HepG2 (cell line): ENCODE measurements around the gene GCLC. TPM values are rescaled to one million over a fixed set of nuclear protein-coding genes. Genes with fewer than 3 reads are reported as not detected.
A peak's percentile ranks its signal among the peaks of the same experiment; 100 is the strongest.

ENCODE experiments used
- GATAD2A ChIP-seq: IDR thresholded peaks from 2 replicates; pipeline ENCODE4 v1.6.1; 2016
- HNF1A ChIP-seq, 2 experiments: sonication (generic) in 1 of 2; formaldehyde crosslinking in 1 of 2; IDR thresholded peaks; 2 replicates each; pipeline versions ENCODE4 v1.4.0 to v1.6.1; 2016 to 2020; ENCODE audit warnings: borderline replicate concordance in 1 of 2, low read depth in 1 of 2, mild to moderate bottlenecking in 1 of 2, missing genetic modification reagents in 1 of 2
- SNAPC4 ChIP-seq: sonication (generic); formaldehyde crosslinking; IDR thresholded peaks from 2 replicates; pipeline ENCODE4 v1.4.0; 2020; ENCODE audit warnings: mild to moderate bottlenecking, missing genetic modification reagents
- polyA plus RNA-seq, 8 experiments: library from polyadenylated mRNA; depleted of rRNA in 3 of 8; stranded (reverse) in 7 of 8; unstranded in 1 of 8; fragments of >200 nt; fragmentation: Illumina TruSeq in 4 of 8; extraction: Trizol in 4 of 8; gene quantifications; 2 replicates each; pipeline versions ENCODE4 v1.2.1 to v1.2.3, GENCODE V29; 2011 to 2016; ENCODE audit warnings: low read depth in 4 of 8, missing spikeins in 1 of 8, mixed read lengths in 1 of 8; ENCODE audit not compliant: insufficient read depth in 1 of 8
- total RNA-seq, 5 experiments: library from RNA; depleted of rRNA; stranded (reverse); fragments of >200 nt; fragmentation: Illumina TruSeq; extraction: Trizol; gene quantifications; 2 replicates each; pipeline ENCODE4 v1.2.3, GENCODE V29; 2016; ENCODE audit warnings: low read depth in 1 of 5

The GCLC gene
- total and polyA plus RNA-seq, 2 of the 13 experiments (the other 11 are each of a cell fraction or from before 2014, with no cell fraction given) = 35.3 to 84.6 TPM

GRCh38 chr6:53512626-53513025 lies 32.3 kb downstream of the GCLC start (continued):
- no peak for TF ChIP-seq SNAPC4 (CRISPR knock-in tag)
- TF ChIP-seq GATAD2A (CRISPR knock-in tag) = no peak
- TF ChIP-seq HNF1A (IDR thresholded peaks at IDR 0.05; ENCODE audit: low read depth) = peak; percentile 51; the same call in 1 of the 2 replicates
- TF ChIP-seq HNF1A (CRISPR knock-in tag; IDR thresholded peaks at IDR 0.05; ENCODE audit: borderline replicate concordance) = no peak; the same call in 1 of the 2 replicates
- TF ChIP-seq, all 625 proteins: peak for 13
